Umbilical cord (tissue), 2 donors: ENCODE results near the gene OR51V1. TPM values are rescaled to one million over a fixed set of nuclear protein-coding genes. Genes with fewer than 3 reads are reported as not detected.
A peak's percentile ranks its signal among the peaks of the same experiment; 100 is the strongest.
"Not testable (repeated sequence)": the region's sequence is repeated elsewhere in the genome, so short reads cannot be mapped to it uniquely, and the experiment has no call there.

ENCODE experiments used
- DNase-seq: peaks from one replicate; pipeline ENCODE4 v3.0.0-alpha.2; 2015; ENCODE audit warnings: low spot score
- total RNA-seq: library from RNA; depleted of rRNA; stranded (reverse); fragments of >200 nt; gene quantifications from one replicate; pipeline ENCODE4 v1.2.3, GENCODE V29; 2014; ENCODE audit warnings: low replicate concordance; ENCODE audit not compliant: insufficient read depth

OR51V1 gene
- total RNA-seq, 1 donor from 2014 or later = 15.9 TPM

GRCh38 chr11:5171856-5172255, 28.6 kb downstream of the OR51V1 start:
- no peak for DNase-seq

GRCh38 chr11:5165898-5166297, 34.6 kb downstream of the OR51V1 start:
- not testable (repeated sequence) for DNase-seq

GRCh38 chr11:5164807-5165206, 35.7 kb downstream of the OR51V1 start:
- DNase-seq = not testable (repeated sequence)

- DNase-seq = not testable (repeated sequence)
Observed at GRCh38 chr11:5161045-5161444, 39.4 kb downstream of the OR51V1 start.

- DNase-seq = not testable (repeated sequence)
Observed at GRCh38 chr11:5160217-5160616, 40.3 kb downstream of the OR51V1 start.

GRCh38 chr11:5159806-5160205, 40.7 kb downstream of the OR51V1 start:
- no peak for DNase-seq

GRCh38 chr11:5154657-5155056, 45.8 kb downstream of the OR51V1 start, which contains the start of gene OR52A1:
TSS of gene OR52A1 (minus strand) at chr11:5154757. CDS start at chr11:5152369, 2,388 bp downstream.
- DNase-seq = no peak

- DNase-seq = peak; percentile 37
Observed at GRCh38 chr11:5153574-5154431, 46.7 kb downstream of the OR51V1 start.

GRCh38 chr11:5151713-5152153, 48.7 kb downstream of the OR51V1 start:
- no peak for DNase-seq

Other genes starting within 250 kb of the OR51V1 start
- gene OR51A2, start 245.0 kb downstream of the OR51V1 start, total RNA-seq = 0.96 TPM
- 5.5 TPM for gene OR51L1, start 205.8 kb downstream of the OR51V1 start, total RNA-seq
- gene OR52J3, start 154.2 kb downstream of the OR51V1 start, total RNA-seq = 1.2 TPM
- gene OR52E2, start 141.1 kb downstream of the OR51V1 start, total RNA-seq = 0.96 TPM
- not detected for gene OR52E1, start 131.1 kb downstream of the OR51V1 start, total RNA-seq
- 3.4 TPM for gene OR52A5, start 62.3 kb downstream of the OR51V1 start, total RNA-seq
- gene OR52A1, start 45.9 kb downstream of the OR51V1 start, total RNA-seq = 2.6 TPM
- 3,180 TPM for gene HBB, start 26.4 kb upstream of the OR51V1 start, total RNA-seq
- not detected for gene HBD, start 33.8 kb upstream of the OR51V1 start, total RNA-seq
- gene HBG1, start 49.2 kb upstream of the OR51V1 start, total RNA-seq = 278 TPM
- gene HBG2, start 54.1 kb upstream of the OR51V1 start, total RNA-seq = 9,844 TPM
- gene HBE1, start 69.3 kb upstream of the OR51V1 start, total RNA-seq = 40.9 TPM
- gene OR51B4, start 101.3 kb upstream of the OR51V1 start, total RNA-seq = 3.1 TPM
- 2.9 TPM for gene OR51B2, start 123.6 kb upstream of the OR51V1 start, total RNA-seq
- 17.1 TPM for gene OR51B5, start 142.8 kb upstream of the OR51V1 start, total RNA-seq
- 3.6 TPM for gene OR51B6, start 150.8 kb upstream of the OR51V1 start, total RNA-seq
- 3.9 TPM for gene OR51M1, start 183.1 kb upstream of the OR51V1 start, total RNA-seq
- gene OR51Q1, start 221.4 kb upstream of the OR51V1 start, total RNA-seq = not detected
- gene OR51I1, start 240.8 kb upstream of the OR51V1 start, total RNA-seq = 6.3 TPM
- 3.1 TPM for gene OR51I2, start 248.6 kb upstream of the OR51V1 start, total RNA-seq